HG03565 (cell line): ENCODE data around the gene BLOC1S6.

Experiments
- ATAC-seq: cut with Tn5 transposase; IDR thresholded peaks from one replicate; pipeline ENCODE4 v1.9.1; 2021; ENCODE audit warnings: mild to moderate bottlenecking, moderate library complexity; ENCODE audit not compliant: unreplicated experiment

The BLOC1S6 gene

GRCh38 chr15:45587095-45587862 is at the start of gene BLOC1S6:
Gene BLOC1S6, plus strand, starts transcription at chr15:45587379. Its CDS starts 65 bp downstream, at chr15:45587444.
- peak; percentile 69 for ATAC-seq

GRCh38 chr15:45539680-45540079 is 47.5 kb upstream of the BLOC1S6 start:
- no peak for ATAC-seq

- no peak for ATAC-seq
These were observed 46.6 kb upstream of the BLOC1S6 start for GRCh38 chr15:45540531-45540930.

GRCh38 chr15:45543051-45543450 is 44.1 kb upstream of the BLOC1S6 start:
- ATAC-seq = no peak

- ATAC-seq = no peak
These were observed 42.7 kb upstream of the BLOC1S6 start for GRCh38 chr15:45544266-45545023.

GRCh38 chr15:45546789-45547188 is 40.4 kb upstream of the BLOC1S6 start:
- no peak for ATAC-seq

GRCh38 chr15:45548753-45549520 is 38.2 kb upstream of the BLOC1S6 start:
- ATAC-seq = no peak

GRCh38 chr15:45549541-45550220 is 37.5 kb upstream of the BLOC1S6 start:
- no peak for ATAC-seq

- no peak for ATAC-seq
These were observed 36.7 kb upstream of the BLOC1S6 start for GRCh38 chr15:45550436-45550835.

- ATAC-seq = no peak
These were observed 35.5 kb upstream of the BLOC1S6 start for GRCh38 chr15:45551676-45552075.

- no peak for ATAC-seq
These were observed 31.1 kb upstream of the BLOC1S6 start for GRCh38 chr15:45555934-45556608.

- ATAC-seq = no peak
These were observed 14.6 kb upstream of the BLOC1S6 start for GRCh38 chr15:45572617-45573016.

- ATAC-seq = no peak
These were observed 13.1 kb upstream of the BLOC1S6 start for GRCh38 chr15:45573961-45574629.

- no peak for ATAC-seq
These were observed 5.3 kb upstream of the BLOC1S6 start for GRCh38 chr15:45581919-45582318.

- no peak for ATAC-seq
These were observed 3.2 kb upstream of the BLOC1S6 start for GRCh38 chr15:45583731-45584639.

GRCh38 chr15:45585069-45585791 is 1.9 kb upstream of the BLOC1S6 start:
- no peak for ATAC-seq

- ATAC-seq = no peak
These were observed 1.1 kb upstream of the BLOC1S6 start for GRCh38 chr15:45586125-45586524.

GRCh38 chr15:45586601-45587094 is 531 bp upstream of the BLOC1S6 start:
- ATAC-seq = peak; percentile 1
